Transverse colon (tissue), 3 donors: Measurements from ENCODE around the gene ZCCHC7.

Experiments used
- CTCF ChIP-seq, 5 experiments: fragments of 200-600 bp in 3 of 5; fragments of 450-650 bp in 2 of 5; sonication (generic) in 3 of 5; IDR thresholded peaks; 1 replicate in 2 of 5; 2 replicates in 3 of 5; pipeline ENCODE4 v1.5.1; 2016 to 2017; ENCODE audit warnings: antibody characterized with exemption in 5 of 5, inconsistent platforms in 3 of 5, mild to moderate bottlenecking in 2 of 5, moderate library complexity in 1 of 5
- EP300 ChIP-seq: sonication (generic); formaldehyde crosslinking; IDR thresholded peaks from one replicate; pipeline ENCODE4 v1.6.1; 2017; ENCODE audit warnings: antibody characterized with exemption, low read depth

- no peak for TF ChIP-seq CTCF (IDR thresholded peaks at IDR 0.05)
- TF ChIP-seq EP300, result no peak
Measured at GRCh38 chr9:37353791-37354190, 233.4 kb downstream of the ZCCHC7 start.
